GM21528 (cell line): ENCODE data around the gene MED13L.

ENCODE experiments used
- ATAC-seq: cut with Tn5 transposase; IDR thresholded peaks from one replicate; pipeline ENCODE4 v1.9.1; 2021; ENCODE audit warnings: mild to moderate bottlenecking, moderate library complexity; ENCODE audit not compliant: unreplicated experiment, low FRiP score

The MED13L gene

DNA sequence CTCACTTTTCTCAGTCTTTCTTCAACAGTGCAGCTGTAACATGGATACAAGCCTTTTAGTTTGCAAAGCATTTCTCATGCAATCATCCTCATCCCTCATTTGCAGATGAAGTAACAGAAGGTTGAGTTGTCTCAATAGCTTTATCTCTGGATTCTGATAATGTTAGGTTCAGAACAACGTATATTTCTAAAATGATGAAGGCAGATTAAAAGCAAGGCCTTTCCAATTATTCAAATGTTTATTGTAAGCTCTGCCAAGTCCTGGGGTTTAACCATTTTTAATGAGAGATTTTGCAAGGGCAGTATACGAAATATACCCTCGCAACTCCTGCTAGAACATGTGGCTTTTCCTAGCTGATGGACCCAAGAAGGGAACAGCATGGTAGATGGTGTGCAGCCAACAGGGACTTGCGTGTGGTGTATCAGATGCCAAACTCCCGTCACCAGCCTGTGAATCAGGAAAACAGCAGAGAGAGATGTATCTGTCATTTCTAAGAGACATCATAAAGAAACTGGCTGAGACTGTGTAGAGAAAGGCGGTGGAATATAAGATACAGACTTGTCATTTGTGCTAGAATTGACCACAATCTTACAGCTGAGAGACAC, 319.7 kb downstream of the MED13L start:
- ATAC-seq = no peak

- ATAC-seq = no peak
Observed at GRCh38 chr12:115956659-115957058, 320.8 kb downstream of the MED13L start.

DNA sequence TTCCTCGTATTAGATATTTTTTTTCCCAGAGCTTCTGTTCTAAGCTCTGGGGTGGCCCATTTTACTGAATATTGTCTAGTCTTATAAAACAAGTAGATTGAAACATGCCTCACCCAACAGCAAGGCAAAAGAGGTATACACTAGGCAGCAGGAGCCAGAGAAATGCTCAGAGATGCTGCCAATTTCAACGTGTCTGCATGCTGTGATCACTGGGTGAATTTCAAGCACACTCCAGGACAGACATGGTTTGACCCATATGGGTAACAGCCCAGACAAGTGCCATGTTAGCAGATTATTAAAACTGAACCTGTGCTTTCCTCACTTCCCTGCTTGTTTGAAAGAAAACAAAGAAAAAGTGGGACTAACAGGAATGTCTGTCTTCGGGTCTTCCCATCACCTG, 321.3 kb downstream of the MED13L start:
- no peak for ATAC-seq

- no peak for ATAC-seq
Observed at GRCh38 chr12:115953450-115953849, 324.0 kb downstream of the MED13L start.

- ATAC-seq = no peak
Observed at GRCh38 chr12:115953031-115953430, 324.5 kb downstream of the MED13L start.

DNA sequence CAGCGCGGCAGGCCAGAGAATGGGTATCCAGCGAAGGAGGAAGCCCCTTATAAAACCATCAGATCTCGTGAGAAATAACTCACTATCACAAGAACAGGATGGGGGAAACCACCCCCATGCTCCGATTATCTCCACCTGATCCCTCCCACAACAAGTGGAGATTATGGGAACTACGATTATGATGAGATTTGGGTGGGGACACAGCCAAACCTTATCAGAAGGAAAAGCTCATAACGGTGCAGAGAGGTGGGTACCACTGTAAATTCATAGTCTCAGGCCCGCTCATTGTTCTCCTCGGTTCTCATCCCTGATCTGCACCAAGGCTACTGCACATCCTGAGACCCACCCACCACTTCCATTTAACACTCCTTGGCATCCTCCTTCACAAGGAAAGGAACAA, 326.5 kb downstream of the MED13L start:
- ATAC-seq = no peak

DNA sequence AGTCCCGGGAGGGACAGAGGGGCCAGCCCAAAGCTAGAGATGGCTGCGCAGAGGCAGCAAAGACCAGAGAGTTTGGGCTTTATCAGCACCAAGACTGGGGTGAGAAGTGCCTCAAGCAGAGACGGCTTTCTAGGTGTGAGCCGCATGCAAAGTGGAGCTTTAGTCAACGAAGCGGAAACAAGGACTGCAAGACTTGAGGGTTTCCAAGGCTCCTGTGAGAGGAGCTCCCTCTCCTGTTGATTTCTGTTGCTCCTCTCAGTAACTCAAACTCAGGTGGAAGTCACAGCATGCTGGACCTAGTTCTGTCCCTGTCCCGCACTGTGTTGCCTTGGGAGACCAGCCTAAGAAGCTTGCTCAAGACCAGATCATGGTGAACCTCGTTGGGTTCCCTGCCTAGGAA, 327.8 kb downstream of the MED13L start:
- ATAC-seq = no peak

GRCh38 chr12:115947696-115948062, 329.8 kb downstream of the MED13L start:
- ATAC-seq = no peak

DNA sequence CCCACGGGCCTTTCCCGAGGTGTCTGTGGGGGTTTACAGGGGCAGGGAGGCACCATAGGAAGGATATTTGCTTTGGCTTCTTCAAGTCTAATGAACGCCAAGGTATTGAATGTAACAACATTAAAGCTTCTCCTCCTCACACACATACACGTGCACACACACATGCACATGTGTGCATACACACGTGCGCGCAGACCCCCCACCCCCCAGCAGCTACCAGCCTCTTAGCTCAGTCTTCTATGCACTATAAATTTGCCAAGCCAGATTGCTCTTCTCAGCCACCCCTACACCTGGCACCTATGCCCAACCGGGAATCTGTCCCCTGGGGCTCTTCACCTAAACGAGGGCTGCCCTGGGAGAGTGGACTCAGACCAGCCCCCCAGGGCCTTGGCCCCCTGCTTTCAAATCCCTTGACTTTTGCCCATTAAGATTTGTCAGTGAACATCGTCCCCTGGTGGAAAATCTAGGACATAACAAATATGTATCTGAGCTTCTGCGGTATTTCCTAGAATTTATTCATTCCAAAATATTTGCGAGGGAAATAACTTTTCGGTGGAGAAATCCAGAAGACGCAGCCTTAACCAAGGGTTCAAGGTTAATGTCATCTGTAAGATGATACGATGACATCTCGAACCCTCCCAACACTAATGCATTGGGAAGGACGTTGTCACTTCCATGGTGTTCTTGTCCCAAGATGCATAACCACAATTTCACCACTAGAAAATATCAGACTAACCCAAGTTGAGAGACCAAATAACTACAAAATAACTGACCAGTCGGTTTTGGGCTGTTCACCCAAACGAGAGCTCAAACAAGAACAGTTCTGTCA, 330.4 kb downstream of the MED13L start:
- ATAC-seq = no peak

GRCh38 chr12:115946092-115946491, 331.4 kb downstream of the MED13L start:
- no peak for ATAC-seq

DNA sequence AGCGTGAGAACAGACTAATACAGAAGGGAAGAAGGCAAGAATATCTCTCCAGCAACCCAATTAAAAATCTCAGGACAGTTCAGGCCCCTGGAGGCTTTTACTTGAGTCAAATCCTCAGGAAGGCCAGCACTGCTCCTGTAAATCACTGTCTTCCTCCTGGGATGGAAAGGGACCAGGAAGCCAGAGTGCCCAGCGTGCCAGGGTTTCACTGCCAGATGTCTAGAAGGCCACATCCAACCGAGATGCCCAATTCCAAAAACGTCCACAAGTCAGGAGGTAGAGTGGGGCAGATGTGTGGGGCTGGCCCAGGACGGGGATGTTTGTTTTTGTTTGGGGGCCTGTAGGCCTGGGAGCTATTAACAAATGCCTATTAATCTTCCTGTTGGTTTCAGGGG, 332.0 kb downstream of the MED13L start:
- no peak for ATAC-seq

DNA sequence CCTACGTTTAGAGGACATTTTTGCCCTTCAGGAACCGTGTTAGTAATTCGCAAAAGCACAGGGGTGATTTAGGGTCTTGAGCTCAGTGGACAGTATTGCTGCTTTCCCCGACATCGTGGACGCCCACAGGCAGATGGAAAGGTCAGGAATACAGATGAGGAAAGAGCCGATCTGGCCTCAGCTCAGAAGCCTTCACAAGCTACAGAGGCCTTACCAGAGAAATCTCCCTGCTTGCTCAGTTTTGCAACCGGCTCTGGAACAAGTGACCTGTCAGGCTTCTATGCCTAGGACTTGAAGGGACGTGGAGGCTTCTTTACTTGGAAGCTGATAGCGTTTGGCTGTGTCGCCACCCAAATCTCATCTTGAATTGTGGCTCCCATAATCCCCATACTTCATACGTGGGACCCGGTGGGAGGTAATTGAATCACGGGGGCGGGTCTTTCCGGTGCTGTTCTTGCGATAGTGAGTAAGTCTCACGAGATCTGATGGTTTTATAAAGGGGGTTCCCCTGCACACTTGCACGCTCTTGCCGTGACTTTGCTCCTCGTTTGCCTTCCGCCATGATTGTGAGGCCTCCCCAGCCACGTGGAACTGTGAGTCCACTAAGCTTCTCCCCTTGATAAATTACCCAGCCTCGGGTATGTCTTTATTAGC, 332.5 kb downstream of the MED13L start:
- ATAC-seq = no peak

DNA sequence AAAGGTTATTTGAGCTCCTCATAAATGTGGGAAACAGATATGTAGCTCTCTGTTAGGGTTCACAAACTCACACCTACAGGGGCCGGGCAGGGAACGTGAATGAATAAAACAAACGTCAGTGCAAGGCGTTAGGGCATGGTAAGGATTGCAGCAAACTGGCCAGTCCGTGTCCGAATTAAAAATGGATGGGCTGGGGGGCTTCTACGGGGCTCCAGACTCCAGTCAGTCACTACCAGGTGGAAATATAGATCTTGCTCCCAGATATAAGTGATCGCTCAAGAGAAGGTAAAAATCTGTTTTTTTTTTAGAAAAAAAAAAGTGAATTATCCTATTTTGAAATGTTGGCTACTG, 333.1 kb downstream of the MED13L start:
- no peak for ATAC-seq

DNA sequence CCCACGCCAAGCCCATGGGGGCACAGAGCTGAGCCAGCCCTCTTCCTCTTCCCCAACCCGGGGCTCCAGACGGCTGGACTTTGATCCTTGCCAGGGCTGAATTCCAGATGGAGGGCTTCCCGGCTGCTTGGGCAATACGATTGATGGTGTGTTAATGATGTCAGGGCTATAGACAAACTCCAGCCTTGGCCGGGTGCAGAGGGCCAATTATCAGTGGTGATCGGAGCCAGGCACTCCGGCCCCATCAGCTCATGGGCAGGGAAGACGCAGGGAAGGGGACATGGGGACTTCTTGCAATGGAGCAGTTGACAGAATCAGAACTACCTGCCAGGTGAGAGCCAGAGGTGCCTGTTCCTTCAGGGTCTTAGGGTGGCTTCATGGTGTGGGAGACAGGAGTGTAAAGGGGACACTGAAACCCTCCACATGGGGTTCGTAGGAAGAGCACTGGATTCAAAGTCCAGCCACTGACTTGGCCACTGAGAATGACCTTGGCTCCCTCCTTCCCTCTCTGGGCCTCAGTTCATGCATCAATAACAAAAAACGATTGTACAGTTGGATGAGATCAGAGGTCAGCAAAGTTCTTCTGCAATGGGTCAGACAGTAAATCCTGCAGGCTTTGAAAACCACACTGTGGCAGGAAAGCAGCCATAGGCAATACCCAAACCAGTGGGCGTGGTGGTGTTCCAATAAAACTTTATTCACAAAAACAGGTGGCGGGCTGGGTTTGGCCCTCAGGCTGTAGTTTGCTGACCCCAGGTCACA, 333.7 kb downstream of the MED13L start:
- no peak for ATAC-seq

DNA sequence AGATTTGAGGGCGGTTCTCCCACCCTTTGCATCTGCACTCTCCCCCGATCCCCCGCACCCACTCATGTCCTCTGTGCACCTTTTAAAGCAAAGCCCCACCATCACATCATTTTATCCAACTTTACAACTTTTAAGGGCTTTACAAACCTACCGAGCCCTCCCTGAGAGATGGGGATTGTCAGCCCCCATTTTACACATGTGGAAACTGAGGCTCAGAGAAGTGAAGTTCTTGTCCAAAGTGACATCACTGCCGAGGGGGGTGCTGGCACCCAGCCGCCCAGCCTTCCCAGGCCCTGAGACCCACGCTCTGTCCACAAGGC, 334.2 kb downstream of the MED13L start:
- no peak for ATAC-seq

DNA sequence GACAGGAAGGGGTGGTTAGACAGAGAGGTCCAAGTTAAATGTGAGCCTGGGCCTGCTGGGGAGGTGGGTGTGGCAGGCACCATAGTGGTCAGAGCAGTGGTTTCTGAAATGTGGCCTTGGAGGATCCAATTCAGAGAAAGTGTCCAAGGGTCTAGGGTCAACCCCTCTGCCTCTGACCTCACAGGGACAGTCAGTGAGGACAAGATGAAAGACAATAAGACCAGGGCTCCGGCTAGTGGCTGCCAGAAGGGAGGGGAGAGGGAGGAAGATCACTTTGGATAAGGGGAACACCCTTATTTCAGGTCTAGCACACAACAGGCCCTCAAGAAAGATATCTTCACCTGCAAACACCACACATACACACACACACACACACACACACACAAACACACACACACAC, 335.1 kb downstream of the MED13L start:
- no peak for ATAC-seq

DNA sequence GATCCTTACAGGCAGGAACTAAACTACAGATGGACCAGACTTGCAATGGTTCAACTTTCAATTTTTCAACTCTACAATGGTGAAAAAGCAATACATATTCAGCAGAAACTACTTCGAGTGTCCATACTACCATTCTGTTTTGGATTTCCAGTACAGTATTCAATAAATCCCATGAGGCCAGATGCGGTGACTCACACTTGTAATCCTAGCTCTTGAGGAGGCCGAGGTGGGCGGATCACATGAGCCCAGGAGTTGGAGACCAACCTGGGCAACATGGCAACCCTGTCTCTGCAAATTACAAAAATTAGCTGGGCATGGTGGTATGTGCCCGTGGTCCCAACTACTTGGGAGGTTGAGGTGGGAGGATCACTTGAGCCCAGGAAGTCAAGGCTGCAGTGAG, 336.1 kb downstream of the MED13L start:
- ATAC-seq = no peak

DNA sequence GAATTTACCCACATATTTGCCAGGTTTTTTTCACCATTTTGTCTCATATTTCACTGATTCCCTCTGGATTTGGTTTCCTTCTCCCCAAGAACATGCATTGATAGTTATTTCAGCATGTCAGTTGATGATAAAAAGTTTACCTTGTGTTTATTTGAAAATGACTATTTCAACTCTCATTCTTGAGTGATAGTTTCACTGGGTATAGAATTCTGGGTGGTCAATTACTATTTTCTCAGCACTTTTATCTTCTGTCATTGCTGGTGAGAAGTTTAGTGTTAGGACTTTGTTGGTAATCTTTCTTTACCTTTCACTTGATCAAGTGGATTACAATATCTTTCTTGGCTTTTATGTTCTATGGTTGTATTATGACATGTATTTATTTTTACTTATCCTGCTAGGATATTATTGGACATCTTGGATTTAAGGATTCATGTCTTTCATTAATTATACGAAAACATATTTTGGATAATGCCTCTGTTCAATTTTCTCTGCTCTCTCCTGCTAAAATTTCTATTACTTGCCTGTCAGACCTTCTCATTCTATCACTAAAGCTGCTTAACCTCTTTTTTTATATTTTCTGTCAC, 338.6 kb downstream of the MED13L start:
- no peak for ATAC-seq

GRCh38 chr12:115936997-115937916, 340.2 kb downstream of the MED13L start:
- no peak for ATAC-seq

DNA sequence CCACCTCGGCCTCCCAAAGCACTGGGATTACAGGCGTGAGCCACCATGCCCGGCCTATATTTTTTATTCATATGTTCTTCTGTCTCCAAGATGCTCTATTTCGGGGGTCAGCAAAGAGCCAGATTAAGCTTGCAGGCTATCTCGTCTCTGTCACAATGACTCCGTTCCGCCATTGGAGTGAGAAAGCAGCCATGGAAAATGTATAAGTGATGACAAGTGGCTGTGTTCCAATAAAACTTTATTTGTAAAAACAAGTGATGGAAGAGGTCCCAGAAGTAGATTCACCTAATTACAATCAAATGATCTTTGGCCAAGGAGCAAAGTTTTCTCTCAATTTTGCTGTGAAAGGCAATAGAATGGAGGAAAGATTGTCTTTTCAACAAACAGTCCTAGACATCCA, 342.6 kb downstream of the MED13L start:
- no peak for ATAC-seq
